ENCODE results near the gene AGRN.
"Not testable (repeated sequence)": the region's sequence is repeated elsewhere in the genome, so short reads cannot be mapped to it uniquely, and the experiment has no call there.

AGRN gene

GRCh38 chr1:1020000-1020404 lies at the start of gene AGRN:
Gene AGRN, plus strand, starts transcription at chr1:1020120. Its CDS starts 53 bp downstream, at chr1:1020173.
- DNase-seq (ENCODE audit: low read depth) = peak; percentile 25

- DNase-seq (ENCODE audit: low read depth) = no peak
Measured at GRCh38 chr1:970242-970972, 49.5 kb upstream of the AGRN start.

- no peak for DNase-seq (ENCODE audit: low read depth)
Measured at GRCh38 chr1:970973-971730, 48.8 kb upstream of the AGRN start.

- no peak for DNase-seq (ENCODE audit: low read depth)
Measured at GRCh38 chr1:971751-972506, 48.0 kb upstream of the AGRN start.

GRCh38 chr1:972726-973458 lies 47.0 kb upstream of the AGRN start:
- no peak for DNase-seq (ENCODE audit: low read depth)

DNA sequence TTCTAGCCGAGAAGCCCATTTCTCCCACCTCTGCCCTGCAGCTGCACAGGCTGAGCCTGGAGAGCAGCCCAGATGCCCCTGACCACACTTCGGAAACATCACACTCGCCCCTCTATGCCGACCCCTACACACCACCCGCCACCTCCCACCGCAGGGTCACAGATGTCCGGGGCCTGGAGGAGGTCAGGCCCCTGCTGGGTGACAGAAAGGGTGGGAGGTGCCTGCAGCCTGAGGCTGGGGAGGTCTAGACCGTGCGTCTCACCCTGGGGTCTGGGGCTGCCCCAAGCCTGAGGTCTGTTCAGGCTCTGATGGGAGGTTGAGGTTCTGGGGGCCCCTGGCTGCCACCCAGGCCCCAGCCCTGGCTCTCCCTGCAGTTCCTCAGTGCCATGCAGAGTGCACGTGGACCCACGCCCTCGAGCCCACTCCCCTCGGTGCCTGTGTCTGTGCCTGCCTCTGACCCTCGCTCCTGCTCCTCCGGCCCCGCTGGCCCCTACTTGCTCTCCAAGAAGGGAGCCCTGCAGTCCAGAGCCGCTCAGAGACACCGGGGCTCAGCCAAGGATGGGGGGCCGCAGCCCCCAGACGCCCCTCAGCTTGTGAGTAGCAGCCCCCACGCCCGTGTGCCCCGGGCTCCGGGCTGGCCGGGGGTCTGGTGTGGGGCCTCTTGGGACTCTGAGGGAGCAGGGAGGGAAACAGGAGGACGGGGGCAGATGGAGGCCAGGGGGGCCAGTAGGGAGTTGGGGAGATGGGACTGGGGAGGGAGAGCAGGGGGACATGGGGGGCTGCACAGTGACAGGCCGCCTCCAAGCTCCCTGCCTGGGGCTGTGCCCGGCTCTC lies 46.2 kb upstream of the AGRN start:
- DNase-seq (ENCODE audit: low read depth) = no peak

GRCh38 chr1:974293-974640 lies 45.7 kb upstream of the AGRN start:
- DNase-seq (ENCODE audit: low read depth) = no peak

GRCh38 chr1:974687-975328 lies 45.1 kb upstream of the AGRN start:
- no peak for DNase-seq (ENCODE audit: low read depth)

DNA sequence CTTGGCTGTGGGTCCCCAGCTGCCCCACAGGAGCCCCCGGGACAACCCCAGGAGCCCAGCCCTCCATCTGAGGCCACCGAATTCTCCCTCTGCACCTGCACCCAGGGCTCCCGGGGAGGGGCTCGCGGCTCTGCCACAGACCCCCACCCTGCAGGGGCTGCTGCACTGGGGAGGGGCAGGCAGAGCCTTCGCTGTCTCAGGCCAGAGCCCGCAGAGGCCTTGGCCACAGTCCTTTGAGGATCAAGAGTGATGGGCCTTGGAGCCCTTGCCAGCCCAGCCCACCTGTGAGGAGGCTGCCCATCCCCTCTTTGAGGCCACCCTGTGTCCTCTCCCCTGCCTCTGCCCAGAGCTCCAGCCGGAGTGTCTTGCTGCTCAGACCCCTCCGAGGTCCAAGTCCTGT lies 44.6 kb upstream of the AGRN start:
- DNase-seq (ENCODE audit: low read depth) = no peak

DNA sequence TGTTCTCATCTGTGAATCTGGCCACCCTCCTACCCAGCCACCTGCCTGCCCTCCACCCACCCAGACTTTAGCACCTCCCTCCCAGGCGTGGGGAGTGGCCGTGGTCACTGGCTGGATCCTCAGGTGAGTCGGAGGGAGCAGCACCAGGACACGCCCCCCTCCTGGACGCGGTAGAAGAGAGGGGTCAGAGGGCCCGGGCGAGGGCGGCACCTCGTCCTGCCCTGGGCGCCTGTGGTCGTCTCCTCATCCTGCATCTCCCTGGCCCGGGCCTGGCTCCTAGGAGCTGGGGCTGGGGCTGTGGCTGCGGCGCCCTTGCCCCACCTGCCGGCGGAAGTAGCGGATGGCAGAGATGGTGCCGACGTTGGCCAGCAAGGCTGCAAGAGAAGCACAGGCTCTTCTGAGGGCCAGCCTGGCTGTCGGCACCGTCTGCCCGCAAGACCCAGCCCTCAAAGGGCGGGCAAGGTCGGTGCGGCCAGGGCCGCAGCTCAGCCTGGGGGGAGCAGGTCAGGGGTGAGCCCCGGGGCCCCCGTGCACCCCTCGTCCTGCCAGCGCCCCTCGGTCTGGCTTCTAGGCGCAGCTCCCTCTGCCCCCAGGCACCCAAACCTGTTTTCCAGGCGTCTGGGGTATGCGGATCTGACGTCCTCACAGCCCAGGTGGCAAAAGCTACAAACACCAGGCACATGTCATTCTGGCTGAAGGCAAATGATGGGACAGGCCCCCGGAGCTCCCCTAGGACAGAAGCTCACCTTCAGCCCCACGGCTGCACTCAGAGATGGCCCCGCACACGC lies 43.8 kb upstream of the AGRN start:
- peak; percentile 65 for DNase-seq (ENCODE audit: low read depth)

GRCh38 chr1:976791-977190 lies 43.1 kb upstream of the AGRN start:
- DNase-seq (ENCODE audit: low read depth) = not testable (repeated sequence)

- no peak for DNase-seq (ENCODE audit: low read depth)
Measured at GRCh38 chr1:978069-978834, 41.7 kb upstream of the AGRN start.

- DNase-seq (ENCODE audit: low read depth) = no peak
Measured at GRCh38 chr1:978835-979743, 40.8 kb upstream of the AGRN start.

DNA sequence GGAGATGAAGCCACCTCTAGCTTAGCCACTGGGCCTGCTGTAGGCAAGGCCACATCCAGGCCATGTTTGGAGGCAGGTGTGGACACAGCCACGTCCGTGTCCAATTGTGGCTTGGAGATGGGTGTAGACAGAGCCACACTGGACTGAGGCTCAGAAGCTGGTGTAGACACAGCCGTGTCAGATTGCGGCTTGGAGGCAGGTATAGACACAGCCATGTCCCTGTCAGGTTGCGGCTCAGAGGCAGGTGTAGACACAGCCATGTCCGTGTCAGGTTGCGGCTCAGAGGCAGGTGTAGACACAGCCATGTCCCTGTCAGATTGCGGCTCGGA lies 40.2 kb upstream of the AGRN start:
- no peak for DNase-seq (ENCODE audit: low read depth)

DNA sequence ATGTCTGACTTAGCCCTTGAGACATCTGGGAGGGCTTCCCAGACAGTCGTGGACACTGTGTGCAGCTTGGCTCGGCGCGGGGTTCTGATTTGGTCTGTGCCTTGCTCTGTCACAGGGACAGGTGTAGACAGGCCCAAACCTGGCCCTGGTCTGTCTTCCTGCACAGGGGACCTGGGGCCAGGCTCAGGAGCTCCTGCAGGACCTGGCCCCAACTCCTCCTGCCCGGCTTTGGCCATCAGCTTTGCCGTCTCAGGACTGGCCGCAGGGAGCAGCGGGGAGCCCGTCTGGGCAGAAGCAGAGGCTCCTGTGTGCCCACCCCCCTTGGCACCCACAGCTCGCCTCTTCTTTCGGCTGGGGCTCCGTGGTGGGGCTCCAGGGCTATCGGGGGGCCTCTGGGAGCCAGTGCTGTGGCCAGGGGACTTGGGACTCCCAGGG lies 39.8 kb upstream of the AGRN start:
- DNase-seq (ENCODE audit: low read depth) = no peak

DNA sequence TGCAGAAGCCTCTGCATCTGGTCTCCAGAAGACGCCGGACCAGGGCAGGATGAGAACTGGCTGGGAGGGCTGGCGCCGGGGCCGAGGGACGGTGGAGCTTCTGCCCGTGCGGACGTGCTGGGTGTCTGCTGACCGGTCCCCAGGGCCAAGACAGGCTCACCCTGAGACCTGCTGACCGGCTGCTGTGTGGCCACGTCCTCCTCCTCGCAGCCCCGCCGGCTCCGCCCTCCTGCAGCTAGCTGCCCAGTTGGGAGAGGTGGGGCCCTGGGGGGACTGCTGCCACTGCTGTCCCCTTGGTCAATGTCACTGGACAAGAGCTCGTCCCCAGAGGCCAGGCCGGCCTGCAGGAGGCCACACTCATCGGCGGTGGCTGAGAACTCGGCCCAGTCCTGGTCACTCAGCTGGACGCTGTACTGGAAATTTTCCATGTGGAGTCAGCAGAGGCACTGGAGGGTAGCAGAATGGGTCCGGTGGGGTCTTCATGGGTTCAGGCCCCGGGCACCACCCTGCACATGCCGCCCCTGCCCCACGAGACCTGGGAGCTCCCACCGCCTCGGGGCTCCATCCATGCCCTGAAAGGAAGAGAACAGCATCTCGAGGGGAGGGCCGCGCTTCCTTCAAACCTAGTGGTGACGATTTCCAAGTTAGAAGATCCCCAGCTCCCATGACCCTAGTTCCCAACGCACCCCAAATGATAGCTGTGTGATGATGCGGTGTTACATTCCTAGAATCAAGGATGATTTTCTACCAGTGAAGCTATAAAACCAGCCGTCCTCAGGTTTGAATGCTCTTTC lies 39.1 kb upstream of the AGRN start:
- no peak for DNase-seq (ENCODE audit: low read depth)

GRCh38 chr1:981491-981954 lies 38.4 kb upstream of the AGRN start:
- DNase-seq (ENCODE audit: low read depth) = no peak

Data from iris pigment epithelial cell (primary cell).